HG02973 (cell line): ENCODE data around the gene NXPE3.

ENCODE experiments used
- ATAC-seq: cut with Tn5 transposase; IDR thresholded peaks from one replicate; pipeline ENCODE4 v1.9.1; 2021; ENCODE audit warnings: moderate library complexity; ENCODE audit not compliant: unreplicated experiment

The NXPE3 gene

DNA sequence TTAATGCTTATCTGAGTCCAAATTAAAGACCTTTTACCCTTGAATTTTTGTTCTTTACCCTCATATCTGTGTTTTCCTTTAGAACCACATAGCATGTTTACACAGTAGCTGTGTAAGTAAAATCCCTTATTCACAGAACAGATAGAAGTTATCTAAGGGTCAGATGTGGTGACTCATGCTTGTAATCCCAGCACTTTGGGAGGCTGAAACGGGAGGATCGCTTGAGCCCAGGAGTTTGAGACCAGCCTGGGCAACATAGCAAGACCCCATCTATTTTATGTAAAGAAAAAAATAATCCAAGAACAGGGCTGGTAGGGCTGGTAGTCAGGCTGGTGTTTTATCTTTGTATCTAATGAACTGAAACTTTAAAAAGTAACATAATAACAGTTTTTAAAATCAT lies 23.2 kb downstream of the NXPE3 start:
- no peak for ATAC-seq

DNA sequence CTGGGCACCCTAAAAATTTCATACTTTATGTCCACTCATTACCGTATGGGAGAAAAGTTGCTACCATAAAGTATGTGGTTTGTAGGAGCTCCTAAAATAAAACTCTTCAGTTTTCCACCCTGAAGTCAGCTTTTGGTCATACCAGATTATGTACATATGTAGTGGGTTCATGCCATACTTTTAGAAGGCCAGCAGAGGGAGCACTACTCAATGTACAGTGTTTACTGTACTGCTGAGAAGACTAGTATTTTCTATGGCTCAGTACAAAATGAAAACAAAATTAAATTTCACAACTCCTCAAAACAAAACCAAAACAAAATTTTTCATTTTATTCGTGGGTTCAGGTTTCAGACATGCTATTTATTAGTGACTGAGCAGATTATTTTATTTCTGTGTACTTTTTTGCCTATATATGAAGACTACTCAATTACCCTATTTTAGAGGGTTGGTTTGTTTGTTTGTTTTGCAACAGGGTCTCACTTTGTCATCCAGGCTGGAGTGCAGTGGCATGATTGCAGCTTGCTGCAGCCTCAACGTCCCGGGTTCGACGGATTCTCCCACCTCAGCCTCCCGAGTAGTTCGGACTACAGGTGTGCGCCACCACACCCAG lies 24.3 kb downstream of the NXPE3 start:
- peak; percentile 93 for ATAC-seq

DNA sequence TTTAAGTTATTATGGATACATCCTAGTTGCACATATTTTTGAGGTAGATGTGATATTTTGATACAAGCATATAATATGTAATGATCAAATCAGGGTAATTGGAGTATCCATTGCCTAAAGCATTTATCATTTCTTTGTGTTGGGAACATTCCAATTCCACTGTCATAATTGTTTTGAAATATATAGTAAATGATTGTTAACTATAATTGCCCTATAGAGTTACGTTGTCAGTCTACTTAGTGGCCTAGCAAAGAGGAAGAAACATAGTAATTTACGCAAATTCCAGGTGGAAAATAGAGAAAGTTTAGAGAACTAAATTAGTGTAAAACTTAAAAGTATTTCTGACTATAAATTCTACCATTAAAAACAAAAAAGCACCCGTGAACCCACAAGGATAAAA lies 24.9 kb downstream of the NXPE3 start:
- no peak for ATAC-seq

DNA sequence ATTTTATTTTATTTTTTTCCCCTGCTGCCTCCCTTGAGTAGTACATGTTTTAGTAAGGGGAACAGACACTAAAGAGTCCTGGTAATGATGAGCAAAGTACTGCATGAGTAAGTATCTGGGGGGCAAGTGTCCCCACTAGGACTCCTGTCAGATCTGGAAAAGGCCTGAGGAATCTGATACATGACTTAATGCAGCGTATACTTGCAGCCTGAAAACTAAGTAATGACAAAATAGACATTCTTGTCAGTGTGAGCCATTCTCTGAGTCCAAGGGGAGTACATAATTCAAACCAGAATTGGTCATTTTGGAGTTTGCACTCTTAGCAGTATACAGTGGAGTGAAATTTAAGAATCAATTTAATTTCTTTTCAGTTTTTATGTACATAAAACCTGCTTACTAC lies 27.5 kb downstream of the NXPE3 start:
- no peak for ATAC-seq

DNA sequence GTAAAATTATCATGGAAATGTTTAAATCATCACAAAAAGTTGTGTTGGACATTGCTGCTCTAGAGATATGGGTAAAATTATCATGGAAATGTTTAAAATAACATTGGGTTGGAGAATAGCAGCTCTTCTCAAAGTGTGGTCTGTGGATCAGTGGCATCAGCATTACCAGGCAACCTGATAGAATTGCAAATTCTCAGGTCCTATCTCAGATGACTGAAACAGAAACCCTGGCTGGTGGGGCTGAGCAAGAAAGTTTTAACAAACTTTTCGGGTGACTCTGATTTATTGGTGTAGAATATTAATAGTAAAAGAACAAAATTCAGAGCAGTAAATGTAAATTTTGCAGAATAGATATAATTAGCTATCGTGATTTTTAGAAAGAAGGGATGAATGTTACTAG lies 28.9 kb downstream of the NXPE3 start:
- ATAC-seq: peak; percentile 58

DNA sequence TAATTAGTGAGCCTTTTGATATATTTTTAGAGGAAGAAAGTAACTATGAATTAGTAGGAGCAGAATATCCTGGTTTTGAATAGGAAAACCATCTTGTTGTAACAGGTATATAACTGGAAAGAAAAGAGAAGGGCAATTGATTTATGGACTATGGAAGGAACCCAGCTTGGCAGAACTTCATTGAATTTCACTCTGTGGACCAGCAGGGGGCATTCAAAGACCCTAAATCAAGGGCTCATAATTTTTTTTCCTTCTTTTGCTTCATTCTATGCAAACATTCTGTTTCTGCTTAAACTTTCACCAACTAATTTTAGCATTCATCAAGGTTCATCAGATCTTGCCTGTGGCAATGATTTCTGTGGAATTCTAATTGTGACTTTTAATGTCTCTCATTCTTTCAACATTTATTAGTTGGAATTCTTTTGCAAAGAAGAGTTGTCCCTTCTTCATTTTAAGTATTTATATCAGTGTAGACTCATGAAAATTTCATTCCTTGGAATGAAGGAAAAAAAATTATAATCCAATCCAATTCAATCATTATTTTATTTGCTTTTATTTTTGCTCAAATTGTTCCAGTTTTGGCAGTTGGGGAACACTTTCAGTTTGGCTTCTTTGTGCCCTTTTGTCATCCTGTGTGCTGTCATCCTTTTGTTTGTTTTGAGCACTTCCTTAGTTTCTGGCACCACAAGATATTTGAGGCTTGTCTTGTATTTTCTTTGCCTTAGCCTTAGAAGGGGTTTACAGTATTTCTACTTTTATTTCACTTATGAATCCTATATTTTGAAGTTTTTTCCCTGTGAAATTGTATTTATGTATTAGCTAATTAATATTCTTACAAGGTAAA lies 30.4 kb downstream of the NXPE3 start:
- no peak for ATAC-seq

DNA sequence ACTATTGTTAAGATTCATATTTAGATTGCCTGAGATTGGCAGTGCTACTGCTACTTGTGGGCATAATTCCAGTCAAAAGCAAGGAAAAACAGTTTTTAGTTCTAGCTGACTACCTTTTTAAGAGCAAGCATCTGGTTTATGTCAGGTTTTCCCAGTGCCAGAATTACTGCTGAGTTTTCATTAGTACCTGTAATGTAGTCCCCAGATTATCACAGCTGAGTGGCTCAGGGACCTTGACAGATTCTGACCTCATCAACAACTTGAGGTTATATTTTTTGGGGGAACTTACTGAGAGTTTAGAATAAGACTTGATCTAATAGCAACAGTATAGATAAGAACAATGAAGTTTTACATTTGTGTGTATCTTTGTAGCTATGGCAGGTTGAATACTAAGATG lies 31.0 kb downstream of the NXPE3 start:
- no peak for ATAC-seq

DNA sequence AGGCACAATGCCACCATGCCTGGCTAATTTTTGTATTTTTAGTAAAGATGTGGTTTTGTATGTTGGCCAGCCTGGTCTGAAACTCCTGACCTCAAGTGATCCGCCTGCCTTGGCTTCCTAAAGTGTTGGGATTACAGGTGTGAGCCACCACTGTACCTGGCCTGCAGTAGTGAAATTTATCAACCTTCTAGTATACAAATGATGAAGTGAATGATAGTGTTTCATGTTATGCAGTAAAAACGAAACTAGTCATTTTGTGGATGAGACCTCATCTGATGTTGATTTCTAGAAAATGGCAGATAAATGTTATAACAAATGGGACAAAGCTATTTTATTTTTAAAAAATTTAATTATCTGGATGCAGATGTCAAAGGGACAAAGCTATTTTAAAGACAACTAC lies 32.9 kb downstream of the NXPE3 start:
- no peak for ATAC-seq

DNA sequence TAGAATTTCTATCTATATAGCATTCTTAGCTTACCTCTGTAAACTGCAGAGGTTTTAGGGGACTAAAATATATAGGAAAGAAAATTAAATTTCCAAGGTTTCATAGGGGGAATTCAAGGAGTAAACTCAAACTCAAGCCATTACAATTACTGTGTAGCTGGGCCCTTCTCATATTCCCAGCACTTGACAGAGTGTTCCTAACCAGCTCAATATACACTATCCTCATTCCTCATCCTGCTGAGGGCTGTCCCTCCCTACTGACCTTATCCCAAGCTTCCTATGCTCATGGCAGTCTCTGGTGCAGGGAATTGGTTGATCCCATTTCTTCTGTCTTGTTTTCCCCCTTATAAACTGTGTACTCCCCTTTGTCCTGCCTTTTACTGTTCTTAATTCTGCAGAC lies 33.9 kb downstream of the NXPE3 start:
- no peak for ATAC-seq

DNA sequence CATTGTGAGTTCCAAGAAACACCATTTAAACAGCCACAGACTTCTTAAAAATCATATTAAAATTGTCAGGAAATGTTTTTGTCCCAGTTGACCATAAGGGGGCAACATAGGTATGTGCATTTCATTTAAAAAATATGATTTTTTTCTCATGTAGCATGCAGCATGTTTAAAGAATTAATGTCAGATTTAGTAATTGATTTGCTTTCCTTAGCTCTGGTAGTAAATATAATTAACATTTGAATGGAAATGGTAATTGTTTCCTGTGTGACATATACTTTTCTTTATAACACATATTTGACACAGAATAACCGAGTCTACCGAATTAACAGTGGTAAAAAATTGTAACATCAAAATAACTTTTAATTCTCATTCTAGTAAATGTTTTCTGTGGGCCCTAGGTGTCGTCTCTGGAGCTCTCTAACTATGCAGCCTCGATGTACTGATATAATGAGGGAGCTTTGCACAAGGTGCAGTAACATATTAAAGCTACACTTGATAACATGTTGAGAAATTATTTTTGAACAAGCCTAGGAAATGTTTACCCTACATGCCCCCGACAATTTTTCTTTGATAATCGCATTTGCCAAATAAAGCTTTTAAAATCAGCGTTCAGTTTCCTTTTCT lies 34.9 kb downstream of the NXPE3 start:
- no peak for ATAC-seq

DNA sequence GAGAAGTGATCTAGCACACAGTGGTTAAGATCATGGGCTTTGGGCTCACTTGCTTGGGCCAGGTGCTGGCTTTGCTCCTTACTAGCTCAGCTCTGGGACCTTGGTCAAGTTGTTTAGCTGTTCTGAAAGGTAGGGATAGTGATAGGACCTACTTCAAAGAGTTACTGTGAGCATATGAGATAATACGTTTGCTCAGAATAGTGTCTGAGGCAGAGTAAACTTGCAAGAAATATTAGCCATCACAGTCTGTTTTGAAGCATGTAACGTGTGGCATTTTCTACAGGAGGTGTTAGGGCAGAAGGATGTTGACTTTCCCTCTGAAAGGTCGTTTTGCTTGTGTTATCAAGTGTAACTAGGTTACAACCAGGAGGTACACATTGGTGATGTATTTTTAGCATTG lies 35.8 kb downstream of the NXPE3 start:
- ATAC-seq: peak; percentile 35

DNA sequence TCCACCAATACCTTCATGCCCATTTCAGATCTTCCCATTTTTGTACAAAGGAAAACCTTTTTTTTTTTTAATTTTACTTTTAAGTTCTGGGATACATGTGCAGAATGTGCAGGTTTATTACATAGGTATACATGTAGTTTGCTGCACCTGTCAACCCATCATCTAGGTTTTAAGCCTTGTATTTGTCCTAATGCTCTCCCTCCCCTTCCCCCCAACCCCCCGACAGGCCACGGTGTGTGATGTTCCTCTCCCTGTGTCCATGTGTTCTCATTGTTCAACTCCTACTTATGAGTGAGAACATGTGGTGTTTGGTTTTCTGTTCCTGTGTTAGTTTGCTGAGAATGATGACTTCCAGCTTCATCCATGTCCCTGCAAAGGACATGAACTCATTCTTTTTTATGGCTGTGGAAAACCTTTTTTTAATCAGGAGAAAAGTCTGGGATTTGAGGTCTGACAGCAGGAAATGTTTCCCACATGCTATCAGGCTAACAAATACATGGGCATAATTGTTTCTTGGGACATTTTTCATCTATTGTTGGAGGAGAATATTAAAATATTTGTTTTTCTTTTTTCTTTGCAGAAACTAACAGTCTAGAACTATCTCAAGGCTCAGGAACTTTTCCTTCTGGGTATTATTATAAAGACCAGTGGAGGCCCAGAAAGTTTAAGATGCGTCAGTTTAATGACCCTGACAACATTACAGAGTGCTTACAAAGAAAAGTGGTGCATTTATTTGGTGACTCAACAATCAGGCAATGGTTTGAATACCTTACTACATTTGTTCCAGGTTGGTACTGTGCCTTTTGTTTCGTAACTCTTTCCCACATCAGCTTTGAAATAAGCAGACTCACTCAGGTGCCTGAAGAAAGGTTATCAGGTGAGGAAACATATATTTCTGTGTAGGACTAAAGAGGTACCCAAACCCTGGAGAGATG lies 37.5 kb downstream of the NXPE3 start:
- ATAC-seq: no peak

DNA sequence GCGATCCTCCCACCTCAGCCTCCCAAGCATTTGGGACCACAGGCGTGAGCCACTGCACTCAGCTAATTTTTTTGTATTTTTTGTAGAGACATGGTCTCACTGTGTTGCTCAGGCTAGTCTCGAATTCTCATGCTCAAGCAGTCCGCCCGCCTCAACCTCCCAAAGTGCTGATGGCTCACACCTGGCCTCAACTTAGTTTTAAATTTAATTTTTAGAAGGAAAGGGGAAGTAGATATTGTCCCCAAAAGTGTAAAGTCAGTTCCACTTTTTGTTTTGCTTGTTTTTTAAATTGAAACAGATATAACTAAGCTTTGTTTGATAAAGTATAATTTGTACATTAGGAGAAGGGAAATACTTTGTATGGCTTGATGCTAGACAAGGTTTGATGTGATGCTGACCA lies 39.0 kb downstream of the NXPE3 start:
- ATAC-seq: no peak

DNA sequence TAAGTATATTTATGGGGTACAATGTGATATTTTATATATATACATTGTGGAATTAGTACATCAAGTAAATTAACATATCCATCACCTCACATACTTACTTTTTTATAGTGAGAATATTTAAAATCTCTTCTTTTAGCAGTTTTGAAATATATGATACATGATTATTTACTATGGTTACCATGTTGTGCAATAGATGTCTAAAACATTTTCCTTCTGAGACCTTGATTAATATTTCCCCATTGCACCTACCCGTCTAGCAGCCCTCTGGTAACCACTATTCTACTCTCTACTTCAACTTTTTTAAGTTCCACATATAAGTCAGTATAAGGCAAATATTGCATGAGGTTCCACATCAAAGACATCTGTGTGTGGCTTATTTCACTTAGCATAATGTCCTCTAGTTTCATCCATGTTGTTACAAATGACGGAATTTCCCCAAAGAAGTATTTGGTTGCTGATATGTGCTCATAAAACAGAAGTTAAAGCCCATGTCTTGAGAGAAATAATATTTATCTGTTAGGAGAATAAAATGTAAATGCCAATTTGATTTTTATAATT lies 40.7 kb downstream of the NXPE3 start:
- ATAC-seq: peak; percentile 47

DNA sequence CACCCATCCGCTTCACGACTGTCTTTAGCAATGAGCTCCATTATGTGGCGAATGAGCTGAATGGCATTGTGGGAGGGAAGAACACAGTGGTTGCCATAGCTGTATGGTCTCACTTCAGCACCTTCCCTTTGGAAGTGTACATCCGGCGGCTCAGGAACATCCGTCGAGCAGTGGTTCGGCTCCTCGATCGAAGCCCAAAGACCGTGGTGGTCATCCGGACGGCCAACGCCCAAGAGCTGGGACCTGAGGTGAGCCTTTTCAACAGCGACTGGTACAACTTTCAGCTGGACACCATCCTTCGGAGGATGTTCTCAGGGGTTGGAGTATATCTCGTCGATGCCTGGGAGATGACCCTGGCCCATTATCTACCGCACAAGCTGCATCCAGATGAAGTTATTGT lies 42.5 kb downstream of the NXPE3 start:
- no peak for ATAC-seq

DNA sequence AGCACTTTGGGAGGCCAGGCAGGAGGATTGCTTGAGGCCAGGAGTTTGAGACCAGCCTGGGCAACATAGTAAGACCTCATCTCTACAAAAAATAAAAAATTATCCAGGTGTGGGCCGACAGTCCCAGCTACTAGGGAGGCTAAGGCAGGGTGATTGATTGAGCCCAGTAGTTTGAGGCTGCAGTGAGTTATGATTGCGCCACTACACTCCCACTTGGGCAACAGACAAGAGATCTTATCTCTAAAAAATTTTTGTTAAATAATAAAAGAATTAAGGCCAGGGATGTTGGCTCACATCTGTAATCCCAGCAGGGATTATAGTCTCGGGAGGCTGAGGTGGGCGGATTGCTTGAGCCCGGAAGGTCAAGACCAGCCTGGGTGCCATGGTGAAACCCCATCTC lies 44.5 kb downstream of the NXPE3 start:
- no peak for ATAC-seq

DNA sequence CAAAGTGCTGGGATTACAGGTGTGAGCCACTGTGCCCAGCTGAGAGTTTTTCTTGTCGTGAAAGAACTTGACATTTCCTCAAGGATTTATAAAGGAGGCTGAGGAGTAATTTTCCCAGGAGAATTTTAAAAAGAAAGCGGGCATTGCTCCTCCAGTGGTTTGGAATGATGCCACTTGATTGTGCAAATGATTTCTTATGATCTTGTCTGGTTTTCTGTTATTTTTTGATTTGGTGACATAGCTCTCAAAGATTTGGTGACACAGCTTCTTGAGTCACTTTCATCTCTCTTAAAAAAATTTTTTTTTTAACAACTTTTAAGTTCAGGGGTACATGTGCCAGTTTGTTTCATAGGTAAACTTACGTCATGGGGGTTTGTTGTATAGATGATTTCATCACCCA lies 45.7 kb downstream of the NXPE3 start:
- ATAC-seq: no peak

DNA sequence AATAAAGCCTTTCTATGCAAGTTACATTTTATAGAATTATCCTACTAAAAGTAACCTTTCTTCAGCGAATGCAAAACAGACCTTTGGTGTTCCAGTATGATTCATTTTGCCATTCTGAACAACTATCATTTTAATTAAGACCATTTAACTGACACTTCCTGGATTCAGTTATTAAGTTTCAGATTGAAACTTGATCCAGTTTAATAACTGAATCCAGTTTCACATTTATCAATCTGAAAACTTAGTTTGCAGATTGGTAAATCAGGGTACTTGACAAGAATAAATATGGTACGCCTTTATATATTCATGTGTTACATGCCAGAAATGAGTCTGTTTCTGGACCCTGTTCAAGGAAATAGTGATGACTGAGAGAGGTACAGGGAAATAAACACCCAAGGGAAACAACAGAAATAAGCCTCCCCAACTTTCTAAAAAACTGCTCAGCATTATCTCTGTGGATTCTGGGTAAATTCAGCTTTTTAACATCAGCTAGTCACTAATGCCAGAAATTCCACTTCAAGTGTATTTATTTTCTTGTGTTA lies 47.0 kb downstream of the NXPE3 start:
- no peak for ATAC-seq

DNA sequence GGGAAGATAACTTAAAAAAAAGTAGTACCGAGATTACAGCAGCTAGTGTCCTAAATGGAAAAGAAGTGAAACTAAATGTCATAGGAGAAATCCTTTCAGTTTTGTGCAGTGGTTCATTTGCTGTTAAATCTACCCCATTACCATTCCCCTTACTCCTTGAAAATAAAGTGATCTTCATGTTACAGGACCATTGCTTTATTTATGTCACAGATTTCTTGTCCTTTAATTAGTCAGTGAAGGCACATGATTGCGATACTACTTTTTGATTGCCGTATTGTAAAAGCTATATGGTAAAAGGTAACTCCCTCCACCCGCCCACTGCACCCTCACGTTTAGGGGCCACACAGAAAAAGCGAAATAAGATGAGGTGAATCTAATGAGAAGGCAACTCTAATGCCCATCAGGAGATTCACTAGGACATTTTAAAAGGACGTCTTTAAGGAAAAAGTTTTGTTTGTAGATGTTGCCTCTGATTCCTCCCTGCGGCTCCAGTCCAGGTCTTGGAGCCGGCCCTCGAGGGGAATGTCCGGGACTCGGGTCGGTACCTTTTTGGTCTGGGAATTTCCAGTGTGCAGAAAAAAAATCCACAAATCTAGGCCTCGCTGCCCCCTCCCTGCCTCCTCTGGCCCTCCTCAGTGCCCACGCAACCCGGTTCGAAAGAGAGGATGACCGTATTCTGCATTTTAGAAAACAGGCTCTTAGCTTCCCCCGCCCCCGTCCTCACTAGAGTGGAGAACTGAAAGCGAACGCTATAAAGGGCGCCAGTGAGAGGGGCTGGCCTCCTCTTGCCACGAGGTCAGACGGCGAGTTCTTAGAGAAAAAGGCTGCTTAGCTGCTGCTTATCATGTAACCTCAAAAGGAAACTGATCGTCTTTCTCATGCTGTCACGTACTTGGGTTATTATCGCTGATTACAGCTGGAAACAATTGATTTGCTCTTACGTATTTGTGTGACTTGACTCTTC lies 48.5 kb downstream of the NXPE3 start:
- ATAC-seq: peak; percentile 74
